Measurements from ENCODE around the gene ECE2. TPM values are rescaled to one million over a fixed set of nuclear protein-coding genes. Genes with fewer than 3 reads are reported as not detected.

ECE2 gene
- total and polyA plus RNA-seq, 10 of the 15 experiments (the other 5 are each of a cell fraction or from before 2014, with no cell fraction given), result not detected

DNA sequence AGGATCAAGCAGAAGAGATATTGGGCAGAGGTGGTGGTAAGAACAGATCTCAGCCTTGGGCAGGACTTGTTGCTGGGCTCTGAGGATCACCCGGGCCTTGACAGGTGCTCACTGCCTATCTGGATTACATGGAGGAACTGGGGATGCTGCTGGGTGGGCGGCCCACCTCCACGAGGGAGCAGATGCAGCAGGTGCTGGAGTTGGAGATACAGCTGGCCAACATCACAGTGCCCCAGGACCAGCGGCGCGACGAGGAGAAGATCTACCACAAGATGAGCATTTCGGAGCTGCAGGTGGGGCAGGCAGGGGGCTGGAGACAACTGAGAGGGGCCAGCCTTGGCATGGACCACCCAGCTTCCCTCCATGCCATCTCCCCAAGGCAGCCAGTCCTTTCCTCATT lies 7.9 kb downstream of the ECE2 start:
- no peak overlapping the region for H3K27ac ChIP-seq (ENCODE audit: control insufficient read depth, insufficient read depth)
- WGBS (ENCODE audit: insufficient coverage, insufficient replicate concordance, low lambda C conversion rate, missing lambda C conversion rate), result 68% methylated on average over 8 of the region's 8 CpGs
- intact Hi-C loops (cut with micrococcal nuclease; ENCODE audit: unreplicated experiment), result no loop called here
- DNase-seq (ENCODE audit: low read depth, low spot score) (no peak), ATAC-seq (no peak), FAIRE-seq (no peak)
- no peaks in the 10 kb centered on the region; a peak in 2 of 4 replicates for H3K27me3 ChIP-seq (replicated peaks in 1 of 2; ENCODE audit: control insufficient read depth in 2 of 2, insufficient read depth in 2 of 2, low read length in 1 of 2)
- no peaks in the 10 kb centered on the region for H3K79me2 ChIP-seq (ENCODE audit: control insufficient read depth, insufficient read depth, low read length)
- no TSS peak for BruUV-seq (replicated peaks)
- no peaks in the 10 kb centered on the region for H3K36me3 ChIP-seq (ENCODE audit: control insufficient read depth in 2 of 2, insufficient read depth in 2 of 2, low read length in 1 of 2)
- RAD21 ChIA-PET (ENCODE audit: unreplicated experiment), result no interaction called here
- H3K4me3 ChIP-seq, result no peak overlapping the region
- H3K9ac ChIP-seq (ENCODE audit: control insufficient read depth, insufficient read depth, low read length), result no peak overlapping the region
- POLR2A ChIA-PET, result no interaction called here
- H4K20me1 ChIP-seq (ENCODE audit: control insufficient read depth, insufficient read depth), result no peaks in the 10 kb centered on the region
- SMC1A ChIA-PET (ENCODE audit: uncharacterized antibody, unreplicated experiment), result no interaction called here
- no peak overlapping the region for H2AFZ ChIP-seq (ENCODE audit: control insufficient read depth, low read depth, low read length)
- H3K4me1 ChIP-seq (ENCODE audit: control insufficient read depth, insufficient read depth, low read length), result no peaks in the 10 kb centered on the region
- in situ Hi-C loops (cut with MboI), result no loop called here
- H3K4me2 ChIP-seq (ENCODE audit: control insufficient read depth, insufficient read depth), result no peak overlapping the region
- CTCF ChIA-PET, result interaction anchor here (1.6 kb wide), 1 partner anchor 388 kb away, joined by 4 read pairs; no protein-coding TSS in a partner anchor
- no peaks in the 10 kb centered on the region for H3K9me3 ChIP-seq (replicated peaks; ENCODE audit: control insufficient read depth, insufficient read depth, low read length)
- no peak for TF ChIP-seq SRF (IDR thresholded peaks at IDR 0.05; ENCODE audit: low read depth in 2 of 2, low read length in 2 of 2)
- TF ChIP-seq, protein P1, sequence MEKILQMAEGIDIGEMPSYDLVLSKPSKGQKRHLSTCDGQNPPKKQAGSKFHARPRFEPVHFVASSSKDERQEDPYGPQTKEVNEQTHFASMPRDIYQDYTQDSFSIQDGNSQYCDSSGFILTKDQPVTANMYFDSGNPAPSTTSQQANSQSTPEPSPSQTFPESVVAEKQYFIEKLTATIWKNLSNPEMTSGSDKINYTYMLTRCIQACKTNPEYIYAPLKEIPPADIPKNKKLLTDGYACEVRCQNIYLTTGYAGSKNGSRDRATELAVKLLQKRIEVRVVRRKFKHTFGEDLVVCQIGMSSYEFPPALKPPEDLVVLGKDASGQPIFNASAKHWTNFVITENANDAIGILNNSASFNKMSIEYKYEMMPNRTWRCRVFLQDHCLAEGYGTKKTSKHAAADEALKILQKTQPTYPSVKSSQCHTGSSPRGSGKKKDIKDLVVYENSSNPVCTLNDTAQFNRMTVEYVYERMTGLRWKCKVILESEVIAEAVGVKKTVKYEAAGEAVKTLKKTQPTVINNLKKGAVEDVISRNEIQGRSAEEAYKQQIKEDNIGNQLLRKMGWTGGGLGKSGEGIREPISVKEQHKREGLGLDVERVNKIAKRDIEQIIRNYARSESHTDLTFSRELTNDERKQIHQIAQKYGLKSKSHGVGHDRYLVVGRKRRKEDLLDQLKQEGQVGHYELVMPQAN (conservative IDR thresholded peaks at IDR 0.05), result no peak
- no peak for TF ChIP-seq EP300 (IDR thresholded peaks at IDR 0.05; ENCODE audit: borderline replicate concordance in 1 of 2, control insufficient read depth in 1 of 2, low read depth in 2 of 2, low read length in 2 of 2)
- no peak for TF ChIP-seq JUND (IDR thresholded peaks at IDR 0.05; ENCODE audit: low read depth, low read length)
- TF ChIP-seq ZZZ3 (IDR thresholded peaks at IDR 0.05; ENCODE audit: control insufficient read depth, insufficient read length, low read depth), result no peak
- TF ChIP-seq NFXL1 (IDR thresholded peaks at IDR 0.05; ENCODE audit: borderline replicate concordance), result no peak
- TF ChIP-seq, protein P2, sequence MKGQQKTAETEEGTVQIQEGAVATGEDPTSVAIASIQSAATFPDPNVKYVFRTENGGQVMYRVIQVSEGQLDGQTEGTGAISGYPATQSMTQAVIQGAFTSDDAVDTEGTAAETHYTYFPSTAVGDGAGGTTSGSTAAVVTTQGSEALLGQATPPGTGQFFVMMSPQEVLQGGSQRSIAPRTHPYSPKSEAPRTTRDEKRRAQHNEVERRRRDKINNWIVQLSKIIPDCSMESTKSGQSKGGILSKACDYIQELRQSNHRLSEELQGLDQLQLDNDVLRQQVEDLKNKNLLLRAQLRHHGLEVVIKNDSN (IDR thresholded peaks at IDR 0.05; ENCODE audit: borderline replicate concordance, extremely low read length, insufficient read depth, low read depth, low read length), result no peak
- no peak for TF ChIP-seq FOS (IDR thresholded peaks at IDR 0.05; ENCODE audit: borderline replicate concordance, extremely low read depth, insufficient read length)
- TF ChIP-seq PKNOX1 (IDR thresholded peaks at IDR 0.05), result no peak
- TF ChIP-seq CBX3 (IDR thresholded peaks at IDR 0.05; ENCODE audit: borderline replicate concordance, low read depth), result no peak
- TF ChIP-seq RAD21 (IDR thresholded peaks at IDR 0.05; ENCODE audit: insufficient read depth, low read depth, low read length), result no peak
